BLaER1 treated with 17β-estradiol and CSF1 and Interleukin-3, amounts not matched to agents 10 nM and 100 nM (cell line): Measurements from ENCODE around the gene MVK.

ENCODE experiments used
- H3K27ac ChIP-seq, 11 experiments: shearing (Covaris generic); formaldehyde crosslinking; 2 replicates each; pipeline ENCODE4 v1.8.1; 2022
- H3K27me3 ChIP-seq, 11 experiments: shearing (Covaris generic); formaldehyde crosslinking; 2 replicates each; pipeline ENCODE4 v1.8.1; 2022
- H3K36me3 ChIP-seq, 11 experiments: shearing (Covaris generic); formaldehyde crosslinking; 2 replicates each; pipeline ENCODE4 v1.8.1; 2022
- H3K4me1 ChIP-seq, 10 experiments: shearing (Covaris generic); formaldehyde crosslinking; 2 replicates each; pipeline ENCODE4 v1.8.1; 2022
- H3K4me2 ChIP-seq, 11 experiments: shearing (Covaris generic); formaldehyde crosslinking; 2 replicates each; pipeline ENCODE4 v1.8.1; 2022
- H3K4me3 ChIP-seq, 10 experiments: shearing (Covaris generic); formaldehyde crosslinking; 2 replicates each; pipeline ENCODE4 v1.8.1; 2022
- H3K9ac ChIP-seq, 11 experiments: shearing (Covaris generic); formaldehyde crosslinking; 2 replicates each; pipeline ENCODE4 v1.8.1; 2022
- H3K9me3 ChIP-seq, 11 experiments: shearing (Covaris generic); formaldehyde crosslinking; replicated peaks in 1 of 11; 2 replicates each; pipeline ENCODE4 v1.8.1; 2022
- H4K20me1 ChIP-seq, 11 experiments: shearing (Covaris generic); formaldehyde crosslinking; 2 replicates each; pipeline ENCODE4 v1.8.1; 2022
- Cebpa-rat ChIP-seq, 11 experiments: shearing (Covaris generic); IDR thresholded peaks; 2 replicates each; pipeline ENCODE4 v1.8.1; 2022

Gene MVK

GRCh38 chr12:109567967-109568366, 5.6 kb upstream of the MVK start:
- Histone ChIP-seq H3K4me1 (peaks cover 23 to 46% (median 29%) of the 10 kb centered on the region in 10 experiments), H3K4me3 (no peak overlapping the region), H3K27ac (no peak overlapping the region), H3K9ac (no peak overlapping the region), H3K9me3 (peaks cover 0 to under 1% (median 0%) of the 10 kb centered on the region in 11 experiments; a peak in 1 of 22 replicates), H3K36me3 (peaks cover 26 to 79% (median 68%) of the 10 kb centered on the region in 11 experiments), H4K20me1 (peaks cover 0 to 14% (median 0%) of the 10 kb centered on the region in 11 experiments; a peak in 4 of 22 replicates), H3K4me2 (no peak overlapping the region), H3K27me3 (no peaks in the 10 kb centered on the region)
- no peak for TF ChIP-seq Cebpa-rat (IDR thresholded peaks at IDR 0.05)

GRCh38 chr12:109568486-109568885, 5.1 kb upstream of the MVK start:
- no peak overlapping the region for H3K27ac ChIP-seq
- H3K36me3 ChIP-seq, result peaks cover 26 to 79% (median 67%) of the 10 kb centered on the region in 11 experiments
- no peaks in the 10 kb centered on the region for H3K9me3 ChIP-seq
- H3K4me2 ChIP-seq, result no peak overlapping the region
- H3K9ac ChIP-seq, result no peak overlapping the region
- peaks cover 0 to 14% (median 0%) of the 10 kb centered on the region in 11 experiments; a peak in 4 of 22 replicates for H4K20me1 ChIP-seq
- H3K4me3 ChIP-seq, result no peak overlapping the region
- TF ChIP-seq Cebpa-rat (IDR thresholded peaks at IDR 0.05), result no peak
- H3K27me3 ChIP-seq, result no peaks in the 10 kb centered on the region
- peaks cover 19 to 41% (median 25%) of the 10 kb centered on the region in 10 experiments for H3K4me1 ChIP-seq

GRCh38 chr12:109571773-109572505, 1.7 kb upstream of the MVK start:
- Histone ChIP-seq H3K36me3 (peaks cover 34 to 67% (median 61%) of the 10 kb centered on the region in 11 experiments), H3K4me1 (peaks cover 20 to 44% (median 24%) of the 10 kb centered on the region in 10 experiments), H3K27me3 (no peaks in the 10 kb centered on the region), H3K27ac (peak overlapping the region in 1 of 11 experiments; percentile 75; a peak in 1 of 22 replicates), H3K4me2 (peak overlapping the region; percentile 79 to 94 (median 89); a peak in 19 of 22 replicates), H3K9me3 (no peaks in the 10 kb centered on the region), H4K20me1 (no peaks in the 10 kb centered on the region; a peak in 1 of 22 replicates), H3K9ac (peak overlapping the region in 6 of 11 experiments; percentile 10 to 89 (median 84); a peak in 6 of 22 replicates), H3K4me3 (peak overlapping the region in 6 of 10 experiments; percentile 69 to 82 (median 75); a peak in 12 of 20 replicates)
- no peak for TF ChIP-seq Cebpa-rat (IDR thresholded peaks at IDR 0.05)

GRCh38 chr12:109572506-109572845, 1.1 kb upstream of the MVK start:
- Histone ChIP-seq H3K27me3 (no peaks in the 10 kb centered on the region), H3K36me3 (peaks cover 35 to 67% (median 61%) of the 10 kb centered on the region in 11 experiments), H3K27ac (peak overlapping the region in 10 of 11 experiments; percentile 75 to 86 (median 82); a peak in 15 of 22 replicates), H3K9ac (peak overlapping the region; percentile 77 to 90 (median 83); a peak in 21 of 22 replicates), H3K9me3 (no peaks in the 10 kb centered on the region), H3K4me3 (peak overlapping the region; percentile 69 to 82 (median 75)), H4K20me1 (no peaks in the 10 kb centered on the region; a peak in 1 of 22 replicates), H3K4me1 (peaks cover 20 to 44% (median 24%) of the 10 kb centered on the region in 10 experiments), H3K4me2 (peak overlapping the region; percentile 79 to 94 (median 89))
- TF ChIP-seq Cebpa-rat (IDR thresholded peaks at IDR 0.05), result no peak

GRCh38 chr12:109573914-109574244, 285 bp downstream of the MVK start:
- Histone ChIP-seq H3K27me3 (no peaks in the 10 kb centered on the region), H3K4me3 (peak overlapping the region; percentile 69 to 82 (median 75)), H3K4me1 (peaks cover 20 to 44% (median 24%) of the 10 kb centered on the region in 10 experiments), H4K20me1 (peaks cover 0 to 4% (median 0%) of the 10 kb centered on the region in 11 experiments; a peak in 1 of 22 replicates), H3K27ac (peak overlapping the region in 9 of 11 experiments; percentile 32 to 82 (median 44); a peak in 12 of 22 replicates), H3K9me3 (no peaks in the 10 kb centered on the region), H3K36me3 (peaks cover 35 to 67% (median 61%) of the 10 kb centered on the region in 11 experiments), H3K9ac (peak overlapping the region; percentile 77 to 90 (median 81)), H3K4me2 (peak overlapping the region; percentile 81 to 98 (median 91))
- no peak for TF ChIP-seq Cebpa-rat (IDR thresholded peaks at IDR 0.05)

GRCh38 chr12:109575683-109576082, 2.1 kb downstream of the MVK start:
- H3K27me3 ChIP-seq, result no peaks in the 10 kb centered on the region
- H3K4me1 ChIP-seq, result peaks cover 20 to 33% (median 23%) of the 10 kb centered on the region in 10 experiments
- peaks cover 0 to 6% (median 0%) of the 10 kb centered on the region in 11 experiments; a peak in 2 of 22 replicates for H4K20me1 ChIP-seq
- no peak for TF ChIP-seq Cebpa-rat (IDR thresholded peaks at IDR 0.05)
- no peak overlapping the region for H3K4me2 ChIP-seq
- H3K9me3 ChIP-seq, result no peaks in the 10 kb centered on the region
- no peak overlapping the region for H3K27ac ChIP-seq
- peak overlapping the region in 2 of 11 experiments; percentile 9 to 14; a peak in 2 of 22 replicates for H3K9ac ChIP-seq
- no peak overlapping the region for H3K4me3 ChIP-seq
- peaks cover 47 to 67% (median 61%) of the 10 kb centered on the region in 11 experiments for H3K36me3 ChIP-seq

GRCh38 chr12:109577311-109577710, 3.7 kb downstream of the MVK start:
- no peak overlapping the region for H3K4me3 ChIP-seq
- peak overlapping the region in 1 of 11 experiments; percentile 43; a peak in 2 of 22 replicates for H3K9ac ChIP-seq
- no peak for TF ChIP-seq Cebpa-rat (IDR thresholded peaks at IDR 0.05)
- peaks cover 18 to 23% (median 20%) of the 10 kb centered on the region in 10 experiments for H3K4me1 ChIP-seq
- H3K27me3 ChIP-seq, result no peaks in the 10 kb centered on the region
- H3K27ac ChIP-seq, result no peak overlapping the region
- H3K36me3 ChIP-seq, result peaks cover 47 to 71% (median 64%) of the 10 kb centered on the region in 11 experiments
- H3K9me3 ChIP-seq, result no peaks in the 10 kb centered on the region
- H4K20me1 ChIP-seq, result peaks cover 0 to 17% (median 0%) of the 10 kb centered on the region in 11 experiments; a peak in 3 of 22 replicates
- H3K4me2 ChIP-seq, result no peak overlapping the region

- Histone ChIP-seq H3K36me3 (peaks cover 47 to 75% (median 64%) of the 10 kb centered on the region in 11 experiments), H3K9ac (no peak overlapping the region), H3K4me2 (no peak overlapping the region), H3K27ac (no peak overlapping the region), H3K9me3 (no peaks in the 10 kb centered on the region), H4K20me1 (peaks cover 0 to 17% (median 0%) of the 10 kb centered on the region in 11 experiments; a peak in 3 of 22 replicates), H3K4me1 (peaks cover 10 to 16% (median 12%) of the 10 kb centered on the region in 10 experiments), H3K27me3 (no peaks in the 10 kb centered on the region), H3K4me3 (no peak overlapping the region)
- no peak for TF ChIP-seq Cebpa-rat (IDR thresholded peaks at IDR 0.05)
These were observed 4.8 kb downstream of the MVK start for GRCh38 chr12:109578330-109578927.

GRCh38 chr12:109579639-109580038, 6.0 kb downstream of the MVK start:
- Histone ChIP-seq H3K9me3 (no peaks in the 10 kb centered on the region), H3K4me3 (no peak overlapping the region), H3K27ac (no peak overlapping the region), H3K4me1 (peaks cover 3 to 9% (median 4%) of the 10 kb centered on the region in 10 experiments), H3K9ac (no peak overlapping the region), H4K20me1 (peaks cover 0 to 17% (median 0%) of the 10 kb centered on the region in 11 experiments; a peak in 3 of 22 replicates), H3K4me2 (no peak overlapping the region), H3K36me3 (peaks cover 55 to 85% (median 72%) of the 10 kb centered on the region in 11 experiments), H3K27me3 (no peaks in the 10 kb centered on the region)
- no peak for TF ChIP-seq Cebpa-rat (IDR thresholded peaks at IDR 0.05)
